Activated CD8-positive, alpha-beta memory T cell treated with anti-CD3 and anti-CD28 coated beads, Interleukin-2, amount 50 U/mL, for 1 hour (primary cell): ENCODE measurements around the gene HAUS7.
A peak's percentile ranks its signal among the peaks of the same experiment; 100 is the strongest.

Source experiments
- DNase-seq: peaks from one replicate; pipeline ENCODE4 v3.0.0-alpha.2; 2020; ENCODE audit errors: extremely low read depth

HAUS7 gene

GRCh38 chrX:153470411-153471363 is at the start of gene HAUS7:
HAUS7 (minus strand) TSS chrX:153470576; CDS start chrX:153470557, 19 bp downstream.
- DNase-seq: peak; percentile 59

DNA sequence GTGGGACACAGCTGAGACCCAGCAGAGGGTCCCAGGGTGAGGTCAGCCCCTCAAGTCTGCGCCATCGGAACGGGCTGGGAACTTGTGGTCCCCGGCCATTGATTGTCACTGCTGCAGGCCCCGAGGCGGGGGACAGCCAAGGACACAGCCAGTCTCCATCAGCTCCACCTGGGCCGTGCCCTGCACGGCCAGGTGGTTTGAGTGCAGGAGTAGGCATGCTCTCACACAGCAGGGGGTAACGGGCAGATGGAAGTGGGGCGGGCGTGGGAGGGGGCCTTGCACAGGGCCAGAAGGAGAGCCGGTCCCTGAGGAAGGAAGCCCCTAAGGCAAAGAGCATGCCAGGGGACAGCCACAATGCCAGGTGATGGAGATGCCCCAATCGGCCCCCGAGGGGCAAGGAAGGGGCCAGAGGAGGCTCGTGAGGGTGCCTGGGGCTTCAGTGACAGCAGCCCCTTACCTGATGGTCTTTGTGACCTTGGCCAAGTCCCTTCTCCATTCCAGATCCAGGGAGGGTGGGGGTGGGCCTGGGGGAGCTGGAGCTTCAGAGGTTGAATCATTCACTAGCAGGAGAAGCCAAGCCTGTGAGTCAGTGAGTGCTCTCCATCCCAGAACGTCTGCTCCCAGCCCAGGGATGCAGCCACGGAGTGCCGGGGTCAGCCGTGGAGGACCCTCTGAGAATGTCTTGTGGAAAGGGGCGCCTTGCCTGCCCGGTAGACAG is 49.4 kb upstream of the HAUS7 start:
- DNase-seq: no peak

GRCh38 chrX:153517946-153518834 is 47.8 kb upstream of the HAUS7 start:
- DNase-seq: no peak

- no peak for DNase-seq
Measured at GRCh38 chrX:153517423-153517822, 47.0 kb upstream of the HAUS7 start, which contains the start of gene ATP2B3. ATP2B3 (plus strand) TSS chrX:153517642; CDS start chrX:153536248, 18,606 bp downstream.

- DNase-seq: no peak
Measured at GRCh38 chrX:153516073-153516472, 45.7 kb upstream of the HAUS7 start.

DNA sequence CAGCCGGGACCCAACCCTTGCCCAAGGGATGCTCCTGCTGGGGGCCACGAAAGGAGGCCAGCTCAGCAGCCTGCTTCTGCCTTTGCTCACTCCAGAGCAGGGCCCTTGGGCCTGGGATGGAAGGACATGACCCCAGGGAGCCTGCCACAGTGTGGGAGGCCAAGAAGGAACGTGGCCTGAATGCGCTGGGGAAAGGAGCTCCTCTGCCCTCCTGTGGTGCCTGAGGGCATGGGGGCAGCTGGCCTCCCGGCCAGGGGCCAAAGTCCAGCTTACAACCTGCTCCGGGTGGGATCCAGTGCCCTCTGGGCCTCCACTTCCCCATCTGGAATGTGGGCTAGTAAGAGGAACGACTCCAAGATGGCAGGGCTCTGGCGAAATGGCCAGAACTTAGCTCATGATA is 45.1 kb upstream of the HAUS7 start:
- no peak for DNase-seq

DNA sequence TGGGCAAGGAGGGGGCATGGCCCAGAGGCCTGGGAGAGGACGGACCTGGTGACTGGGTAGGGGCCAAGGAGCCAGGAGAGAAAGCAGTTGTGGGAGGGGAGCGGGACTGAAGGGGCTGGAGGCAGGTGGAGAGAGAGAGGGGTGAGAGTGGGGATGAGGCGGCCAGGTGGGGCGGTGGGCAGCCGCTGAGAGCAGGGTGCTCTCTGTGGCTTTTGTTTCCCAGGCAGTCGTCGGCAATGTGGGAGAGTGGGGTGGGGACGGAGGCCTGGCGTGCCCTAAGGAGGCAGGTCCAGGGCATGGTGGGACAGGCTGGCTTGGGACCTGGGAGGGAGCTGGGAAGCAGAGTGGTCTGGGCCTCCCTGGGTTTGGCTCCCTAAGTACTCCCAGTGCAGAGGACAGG is 43.9 kb upstream of the HAUS7 start:
- DNase-seq: no peak

DNA sequence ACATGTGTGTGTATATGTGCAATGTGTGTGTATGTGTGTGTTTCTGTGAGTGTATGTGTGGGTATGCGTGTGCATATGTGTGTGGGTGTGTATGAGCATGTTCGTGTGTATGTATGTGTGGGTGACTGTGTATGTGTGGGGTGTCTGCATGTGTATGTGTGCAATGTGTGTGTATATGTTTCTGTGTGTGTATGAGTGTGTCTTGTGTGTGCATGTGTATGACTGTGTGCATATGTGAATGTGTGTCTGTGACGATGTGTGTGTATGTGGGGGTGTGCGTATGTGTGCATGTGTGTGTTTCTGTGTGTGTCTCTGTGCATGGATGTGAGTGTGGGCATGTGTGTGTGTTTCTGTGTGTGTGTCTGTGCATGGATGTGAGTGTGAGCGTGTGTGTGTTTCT is 42.9 kb upstream of the HAUS7 start:
- DNase-seq: no peak

GRCh38 chrX:153512501-153512893 is 42.1 kb upstream of the HAUS7 start:
- no peak for DNase-seq

DNA sequence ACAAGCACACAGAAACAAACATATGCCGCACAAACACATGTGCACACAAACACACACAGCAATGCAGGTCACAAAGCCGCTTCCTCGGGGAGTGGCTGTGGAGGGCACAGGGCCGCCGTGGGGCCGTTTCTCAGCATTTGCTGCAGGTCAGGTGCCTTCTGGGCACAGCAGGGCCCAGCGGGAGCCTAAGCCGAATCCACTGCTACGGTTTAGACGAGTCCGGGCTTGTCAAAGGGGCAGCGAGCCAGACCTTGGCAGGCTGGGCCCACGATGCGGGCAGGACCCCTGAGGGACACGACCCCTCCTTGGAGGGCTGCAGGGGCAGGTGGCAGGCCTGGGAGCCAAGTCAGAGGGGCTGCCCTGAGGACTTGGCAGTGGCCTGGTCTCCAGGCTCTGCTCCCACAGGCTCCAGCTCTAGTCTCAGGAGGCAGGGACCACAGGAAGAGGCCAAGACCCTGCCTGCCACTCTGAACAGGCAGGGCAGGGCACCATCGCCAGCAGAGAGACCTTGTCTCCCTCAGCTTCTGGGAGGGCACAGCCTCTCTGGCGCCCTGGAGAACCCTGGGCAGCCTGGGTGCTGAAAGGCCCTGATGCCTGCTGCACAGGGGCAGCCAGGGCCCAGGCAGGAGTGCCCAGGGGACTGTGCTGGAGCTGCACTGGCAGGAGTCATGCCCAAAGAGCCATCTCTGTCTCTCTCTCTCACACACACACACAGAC is 41.6 kb upstream of the HAUS7 start:
- no peak for DNase-seq

DNA sequence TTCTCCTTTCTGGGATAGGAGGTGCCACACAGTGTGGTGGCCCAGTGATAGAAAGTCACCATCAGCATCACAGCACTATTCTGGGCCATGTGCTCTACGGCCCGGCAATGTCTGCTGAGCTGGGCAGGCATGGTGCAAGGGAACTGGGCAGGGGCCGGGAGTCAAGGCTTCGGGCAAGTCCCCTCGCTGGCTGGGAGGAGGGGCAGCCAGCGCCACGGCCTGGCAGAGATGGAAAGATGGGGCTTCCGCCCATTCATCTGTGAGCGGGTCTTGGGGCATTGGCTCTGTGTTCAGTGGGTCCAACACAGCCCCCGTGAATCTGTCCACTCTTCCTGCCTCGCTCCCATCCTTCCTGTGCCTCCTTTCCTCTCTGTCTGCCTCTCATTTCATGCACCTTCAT is 40.0 kb upstream of the HAUS7 start:
- no peak for DNase-seq

- no peak for DNase-seq
Measured at GRCh38 chrX:153509592-153509991, 39.2 kb upstream of the HAUS7 start.

DNA sequence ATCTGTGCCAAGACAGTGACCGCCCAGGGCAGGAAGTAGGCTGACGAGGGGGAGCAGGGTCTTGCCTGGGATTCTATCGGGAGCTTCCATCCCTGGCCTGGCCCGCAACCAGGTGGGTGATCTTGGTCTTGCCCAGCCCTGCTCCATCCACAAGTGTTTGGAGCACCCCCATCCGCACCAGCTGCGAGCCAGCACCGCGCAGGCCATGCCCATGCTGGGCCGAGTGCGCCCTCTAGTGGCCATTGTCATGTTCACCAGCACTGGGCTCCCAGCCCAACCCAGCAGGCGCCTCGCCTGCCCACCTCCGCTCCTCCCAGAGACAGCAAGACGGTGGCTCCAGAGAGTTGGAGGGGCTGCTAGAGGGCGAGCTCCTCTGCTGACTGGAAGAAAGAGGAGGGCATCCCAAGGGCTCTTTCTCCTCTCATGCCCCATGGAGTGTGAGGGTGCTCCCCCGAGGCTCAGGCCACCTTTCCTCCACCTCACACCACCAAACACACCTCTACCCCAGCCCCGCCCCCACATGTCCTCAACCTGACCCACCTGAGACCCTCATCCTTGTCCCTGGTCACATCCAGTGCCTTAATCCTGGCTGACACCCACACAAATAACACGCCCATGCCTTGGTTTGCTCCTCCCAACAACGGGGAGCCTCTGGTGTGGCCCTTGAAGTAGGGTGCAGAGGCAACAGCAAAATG is 37.3 kb upstream of the HAUS7 start:
- DNase-seq: peak; percentile 60

DNA sequence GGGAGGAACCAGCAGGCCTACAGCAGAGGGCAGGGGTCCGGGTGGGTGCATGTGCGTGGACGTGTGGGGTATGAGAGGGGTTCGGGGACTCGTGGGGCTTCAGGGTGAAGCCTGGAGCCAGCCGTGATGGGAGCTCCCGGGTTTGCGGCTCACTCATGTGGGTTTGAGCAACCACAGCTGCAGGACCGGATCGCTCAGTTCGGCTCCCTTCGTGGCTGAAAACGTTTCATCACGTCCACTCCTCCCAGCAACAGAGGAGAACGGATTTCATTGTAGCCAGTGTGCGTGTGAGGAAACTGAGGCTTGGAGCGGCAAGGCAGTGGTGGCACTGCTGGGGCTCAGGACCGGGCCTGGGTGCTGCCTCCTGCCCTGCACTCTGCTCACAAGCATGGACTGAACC is 35.0 kb upstream of the HAUS7 start:
- DNase-seq: no peak

- DNase-seq: no peak
Measured at GRCh38 chrX:153504445-153505016, 34.2 kb upstream of the HAUS7 start.

GRCh38 chrX:153502796-153503195 is 32.4 kb upstream of the HAUS7 start:
- DNase-seq: no peak

GRCh38 chrX:153502131-153502530 is 31.8 kb upstream of the HAUS7 start:
- no peak for DNase-seq

DNA sequence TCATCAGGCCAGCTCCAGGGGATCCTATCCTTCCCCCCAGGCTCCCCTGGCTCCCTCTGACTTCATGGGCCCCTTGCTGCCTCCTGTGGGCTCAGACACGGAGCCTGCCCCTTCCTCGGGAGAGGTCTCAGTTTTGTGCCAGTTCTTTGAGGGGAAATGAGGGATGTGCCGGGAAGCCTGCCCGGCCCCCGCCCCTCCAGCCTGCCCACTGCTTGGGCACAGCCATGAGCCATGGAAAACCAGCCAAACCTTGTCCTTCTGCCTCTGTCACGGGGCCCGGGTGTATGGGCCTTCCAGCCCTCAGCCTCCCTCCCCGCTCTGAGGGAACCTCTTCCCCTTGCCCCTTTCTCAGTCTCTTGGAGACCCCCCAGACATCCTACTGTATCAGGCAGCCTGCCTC is 31.2 kb upstream of the HAUS7 start:
- DNase-seq: no peak

- DNase-seq: no peak
Measured at GRCh38 chrX:153500676-153501280, 30.4 kb upstream of the HAUS7 start.

DNA sequence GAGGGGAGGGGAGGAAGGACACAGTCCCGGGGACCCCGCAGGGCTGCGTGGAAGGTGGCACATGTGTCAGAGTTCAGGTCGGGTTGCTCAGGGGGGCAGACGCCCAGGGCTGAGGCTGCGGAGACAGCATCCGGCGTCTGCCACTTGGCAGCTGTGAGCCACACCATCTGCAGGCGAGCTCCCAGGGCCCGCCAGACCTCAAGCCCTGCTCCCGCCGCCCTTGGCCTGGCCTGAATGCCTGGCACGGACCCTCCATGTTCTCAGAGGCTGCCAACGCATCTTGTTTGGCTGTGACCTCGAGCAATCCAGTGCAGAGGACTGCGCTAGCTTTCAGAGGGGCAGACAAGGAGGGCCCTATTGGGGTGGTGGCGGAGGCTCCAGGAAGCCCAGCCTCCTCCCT is 29.5 kb upstream of the HAUS7 start:
- DNase-seq: no peak
